ENCODE results near the gene CACNA1D.
A peak's percentile ranks its signal among the peaks of the same experiment; 100 is the strongest.

Gene CACNA1D

GRCh38 chr3:53493595-53493962 lies 832 bp upstream of the CACNA1D start:
- FAIRE-seq (no peak), DNase-seq (ENCODE audit: insufficient read length, low spot score) (no peak)

GRCh38 chr3:53495146-53495519 lies 722 bp downstream of the CACNA1D start:
- DNase-seq (ENCODE audit: insufficient read length, low spot score) = no peak
- no peak for FAIRE-seq

GRCh38 chr3:53495520-53496391 lies 1.3 kb downstream of the CACNA1D start:
- FAIRE-seq = no peak
- DNase-seq (ENCODE audit: insufficient read length, low spot score) = peak; percentile 37

DNA sequence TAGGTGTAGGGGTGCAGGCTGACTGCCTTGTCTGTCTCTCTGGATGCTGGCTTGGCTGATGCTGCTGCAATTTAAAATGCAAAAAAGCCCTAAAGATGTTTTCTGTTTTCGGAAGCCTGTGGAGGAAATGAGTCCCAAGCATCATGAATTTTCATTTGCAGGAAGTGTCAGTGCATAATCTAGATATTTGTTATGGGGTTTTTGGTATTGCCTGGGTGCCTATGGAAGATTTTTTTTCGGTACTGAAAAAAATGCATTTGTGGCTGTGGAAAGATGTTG lies 1.9 kb downstream of the CACNA1D start:
- FAIRE-seq (no peak), DNase-seq (ENCODE audit: insufficient read length, low spot score) (no peak)

- FAIRE-seq = no peak
Measured at GRCh38 chr3:53496984-53497383, 2.6 kb downstream of the CACNA1D start.

GRCh38 chr3:53498806-53499641 lies 4.6 kb downstream of the CACNA1D start:
- FAIRE-seq (no peak), DNase-seq (ENCODE audit: insufficient read length, low spot score) (no peak)

More at GRCh38 chr3:53496984-53497383, 2.6 kb downstream of the CACNA1D start:
- no peak for DNase-seq (ENCODE audit: insufficient read length, low spot score)

DNA sequence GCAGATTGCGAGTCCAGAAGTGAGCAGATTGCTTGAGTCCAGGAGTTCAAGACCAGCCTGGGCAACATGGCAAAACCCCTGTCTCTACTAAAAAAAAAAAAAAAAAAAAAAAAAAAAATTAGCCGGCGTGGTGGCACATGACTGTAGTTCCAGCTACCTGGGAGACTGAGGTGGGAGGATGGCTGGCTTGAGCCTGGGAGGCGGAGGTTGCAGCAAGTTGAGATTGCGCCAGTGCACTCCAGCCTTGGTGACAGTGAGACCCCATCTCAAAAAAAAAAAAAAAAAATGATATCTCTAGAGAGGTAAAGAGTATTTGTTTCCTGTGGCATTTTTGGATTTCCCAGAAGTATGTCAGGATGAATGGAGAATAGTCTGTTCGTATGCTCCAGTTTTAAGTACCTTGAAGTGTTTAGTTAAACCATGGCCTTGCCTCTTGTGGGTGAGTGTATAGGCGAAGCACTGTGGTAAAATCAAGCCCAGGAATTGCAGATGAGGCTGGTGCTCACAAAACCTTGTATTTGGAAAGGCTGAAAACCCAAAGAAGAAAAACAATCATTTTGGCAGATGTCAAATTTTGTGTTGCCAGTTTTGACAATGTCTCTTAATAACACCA lies 5.9 kb downstream of the CACNA1D start:
- DNase-seq (ENCODE audit: insufficient read length, low spot score) (no peak), FAIRE-seq (no peak)

GRCh38 chr3:53501178-53501577 lies 6.8 kb downstream of the CACNA1D start:
- DNase-seq (ENCODE audit: insufficient read length, low spot score) (no peak), FAIRE-seq (no peak)

DNA sequence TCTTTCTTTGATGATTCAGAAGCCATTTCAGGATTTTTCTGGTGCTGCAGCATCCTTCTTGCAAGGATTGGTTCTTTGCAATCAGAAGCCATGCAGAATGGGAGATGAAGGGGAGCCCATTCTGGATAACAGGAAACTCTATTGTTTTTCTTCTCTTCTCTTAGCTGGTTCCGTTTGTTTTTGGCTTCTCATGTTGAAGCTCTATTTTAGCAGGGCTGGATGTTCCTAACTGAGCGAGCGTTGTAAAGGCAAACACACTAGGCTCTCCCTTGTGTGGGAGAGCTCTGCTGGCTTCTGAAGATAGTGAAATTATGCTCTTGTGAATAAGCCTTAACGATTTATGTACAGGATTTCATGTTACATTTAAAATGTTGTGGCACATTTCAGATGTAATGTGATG lies 8.3 kb downstream of the CACNA1D start:
- no peak for FAIRE-seq

GRCh38 chr3:53503195-53503594 lies 8.8 kb downstream of the CACNA1D start:
- DNase-seq (ENCODE audit: insufficient read length, low spot score) = no peak
- no peak for FAIRE-seq

More for the DNA sequence above, 8.3 kb downstream of the CACNA1D start:
- DNase-seq (ENCODE audit: insufficient read length, low spot score) = no peak

DNA sequence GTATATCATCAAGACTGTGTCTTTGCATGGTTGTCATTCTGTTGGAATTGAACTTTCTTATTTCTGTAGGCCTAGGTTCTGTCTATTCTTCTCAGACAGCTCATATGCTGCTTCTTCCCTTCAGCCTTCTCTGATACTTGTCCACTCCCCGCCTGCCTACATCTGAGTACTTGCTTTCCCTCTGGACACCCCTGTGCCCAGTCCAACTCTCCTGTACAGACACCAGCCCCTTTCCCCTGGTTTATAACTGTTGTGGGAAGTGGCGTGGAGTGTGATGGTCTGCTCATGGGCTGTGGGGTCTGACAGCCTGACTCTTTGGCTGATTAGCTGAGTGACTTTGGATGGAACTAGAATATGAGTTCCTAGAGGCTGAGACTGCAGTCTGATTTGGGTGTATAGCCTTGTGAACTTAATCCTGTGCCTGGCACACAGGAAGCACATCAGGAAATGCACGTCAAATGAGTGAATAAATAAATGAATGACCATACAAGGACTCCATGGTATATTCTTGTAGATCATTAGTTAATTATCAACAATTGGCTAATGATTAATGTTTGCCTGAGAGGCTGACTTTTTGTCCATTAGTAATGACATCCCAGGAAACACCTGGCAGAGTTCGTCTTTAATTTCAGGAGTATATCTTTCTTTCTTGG lies 11.8 kb downstream of the CACNA1D start:
- DNase-seq (ENCODE audit: insufficient read length, low spot score) = no peak
- no peak for FAIRE-seq

GRCh38 chr3:53506763-53507145 lies 12.3 kb downstream of the CACNA1D start:
- FAIRE-seq (no peak), DNase-seq (ENCODE audit: insufficient read length, low spot score) (no peak)

- DNase-seq (ENCODE audit: insufficient read length, low spot score) (no peak), FAIRE-seq (no peak)
Measured at GRCh38 chr3:53509494-53509893, 15.1 kb downstream of the CACNA1D start.

DNA sequence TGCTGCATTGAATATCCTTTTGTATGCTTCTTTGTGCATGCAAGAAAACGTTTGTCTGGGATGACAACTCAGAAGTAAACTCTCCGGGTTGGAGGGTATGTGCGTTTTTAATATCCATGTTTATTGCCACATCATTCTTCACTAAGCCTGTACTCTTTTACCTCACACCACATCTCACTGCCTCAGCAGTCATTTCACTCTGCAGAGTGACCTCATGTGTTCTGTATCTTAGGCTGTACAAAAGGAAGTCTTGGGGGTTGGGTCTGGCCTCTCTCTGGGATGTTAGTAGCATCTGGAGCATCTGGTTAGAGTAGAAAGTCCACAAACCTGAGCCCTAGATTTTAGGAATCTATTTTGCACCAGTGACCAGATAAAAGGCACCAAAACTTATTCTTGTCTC lies 16.1 kb downstream of the CACNA1D start:
- FAIRE-seq (no peak), DNase-seq (ENCODE audit: insufficient read length, low spot score) (no peak)

DNA sequence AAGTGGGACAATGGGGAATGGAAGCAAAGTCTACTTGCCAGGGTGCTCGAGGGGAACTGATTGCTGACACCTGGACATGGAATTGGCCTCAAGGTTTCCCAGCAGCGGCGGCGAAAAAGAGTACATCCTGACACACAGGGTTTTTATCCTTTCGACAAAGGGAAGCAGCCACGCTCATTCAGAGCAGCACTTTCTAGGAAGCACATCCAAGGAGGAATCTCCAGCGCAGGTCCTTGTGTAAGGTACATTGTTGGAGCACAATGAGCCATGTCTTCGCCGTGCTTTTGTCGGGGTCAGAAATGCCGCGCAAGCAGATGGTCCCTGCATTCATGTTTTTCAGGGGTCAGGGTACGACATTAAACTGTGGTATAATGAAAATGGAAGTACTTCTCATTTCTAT lies 16.8 kb downstream of the CACNA1D start:
- DNase-seq (ENCODE audit: insufficient read length, low spot score) (no peak), FAIRE-seq (no peak)

- DNase-seq (ENCODE audit: insufficient read length, low spot score) = no peak
- no peak for FAIRE-seq
Measured at GRCh38 chr3:53513556-53514190, 19.3 kb downstream of the CACNA1D start.

DNA sequence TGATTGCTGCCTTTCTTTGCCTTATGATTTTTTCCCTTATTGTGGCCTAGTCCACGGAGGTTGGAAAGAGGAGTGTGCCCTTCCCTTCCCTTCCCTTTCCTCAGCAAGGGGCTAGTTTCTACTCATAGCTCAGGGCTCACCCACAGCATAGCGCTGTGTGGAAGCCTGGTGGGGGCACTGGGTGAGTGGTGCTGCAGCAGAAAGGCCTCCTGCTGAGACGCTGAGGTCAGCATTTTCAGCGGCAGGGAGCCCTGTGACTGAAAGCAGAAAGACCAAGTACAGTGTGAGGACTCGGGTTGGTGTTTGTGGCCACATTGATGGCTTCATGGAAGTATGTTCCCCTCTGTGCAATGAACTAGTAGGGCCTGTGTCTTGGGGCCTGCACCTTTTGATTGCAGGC lies 21.9 kb downstream of the CACNA1D start:
- FAIRE-seq (no peak), DNase-seq (ENCODE audit: insufficient read length, low spot score) (no peak)

DNA sequence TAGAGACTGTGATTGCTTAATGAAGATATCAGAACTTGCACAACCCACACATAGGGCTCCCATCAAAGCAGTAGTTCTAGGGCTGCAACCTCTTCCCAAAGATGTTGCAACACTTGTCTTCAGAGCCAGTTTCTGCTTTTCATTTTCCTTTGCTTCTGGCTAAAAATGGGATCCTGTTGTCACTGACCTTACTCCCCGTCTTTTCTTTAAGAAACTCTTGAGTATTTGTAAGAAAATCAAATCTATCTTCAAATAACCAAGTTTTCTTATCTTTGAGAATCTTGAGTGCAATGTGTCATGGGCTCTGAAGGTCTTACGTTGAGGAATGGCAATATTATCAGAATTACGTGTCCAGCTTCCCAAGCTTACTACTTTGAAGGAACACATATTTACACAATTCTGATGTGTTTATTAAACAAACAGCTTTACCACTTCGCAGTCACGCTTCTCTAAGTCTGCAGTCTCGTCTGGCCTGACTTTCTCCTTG lies 24.1 kb downstream of the CACNA1D start:
- FAIRE-seq (no peak), DNase-seq (ENCODE audit: insufficient read length, low spot score) (no peak)

DNA sequence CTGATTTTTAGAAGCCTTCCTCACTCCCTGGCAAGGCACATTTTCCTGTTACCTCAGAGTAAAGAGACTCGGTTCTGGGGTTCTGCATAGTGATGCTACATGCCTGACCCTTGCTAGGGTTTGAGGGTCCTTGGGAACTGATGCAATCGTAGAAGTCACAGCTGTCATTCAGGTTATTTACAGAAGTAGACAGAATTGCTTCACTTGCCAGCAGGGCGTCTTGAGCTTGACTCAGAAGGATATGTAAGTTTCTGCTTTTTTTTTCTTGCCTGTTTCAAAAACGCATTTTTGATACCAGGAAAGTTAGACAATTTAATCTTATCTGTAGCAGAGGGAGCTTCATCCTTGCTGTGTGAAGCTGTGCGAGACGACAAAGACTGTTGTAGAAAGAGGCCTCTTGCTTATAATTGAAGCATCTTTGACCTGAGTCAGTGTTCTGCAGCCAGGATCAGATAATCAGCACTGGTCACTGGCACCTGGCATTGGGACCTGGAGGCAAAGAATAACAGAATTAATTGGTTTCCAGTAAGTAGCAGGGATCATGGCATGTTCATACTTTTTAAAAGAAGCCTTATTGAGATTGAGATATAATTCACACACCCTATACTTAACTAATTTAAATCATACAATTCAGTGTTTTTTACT lies 24.8 kb downstream of the CACNA1D start:
- FAIRE-seq (no peak), DNase-seq (ENCODE audit: insufficient read length, low spot score) (no peak)

GRCh38 chr3:53523346-53523745 lies 28.9 kb downstream of the CACNA1D start:
- DNase-seq (ENCODE audit: insufficient read length, low spot score) (no peak), FAIRE-seq (no peak)
